ENCODE measurements around the gene ERICH4.
"Not testable (repeated sequence)": the region's sequence is repeated elsewhere in the genome, so short reads cannot be mapped to it uniquely, and the experiment has no call there.

ERICH4 gene

GRCh38 chr19:41424335-41425173 lies 18.4 kb upstream of the ERICH4 start:
- no peaks in the 10 kb centered on the region for H3K36me3 Mint-ChIP-seq (ENCODE audit: low read depth)
- H3K4me3 Mint-ChIP-seq, result no peak overlapping the region

DNA sequence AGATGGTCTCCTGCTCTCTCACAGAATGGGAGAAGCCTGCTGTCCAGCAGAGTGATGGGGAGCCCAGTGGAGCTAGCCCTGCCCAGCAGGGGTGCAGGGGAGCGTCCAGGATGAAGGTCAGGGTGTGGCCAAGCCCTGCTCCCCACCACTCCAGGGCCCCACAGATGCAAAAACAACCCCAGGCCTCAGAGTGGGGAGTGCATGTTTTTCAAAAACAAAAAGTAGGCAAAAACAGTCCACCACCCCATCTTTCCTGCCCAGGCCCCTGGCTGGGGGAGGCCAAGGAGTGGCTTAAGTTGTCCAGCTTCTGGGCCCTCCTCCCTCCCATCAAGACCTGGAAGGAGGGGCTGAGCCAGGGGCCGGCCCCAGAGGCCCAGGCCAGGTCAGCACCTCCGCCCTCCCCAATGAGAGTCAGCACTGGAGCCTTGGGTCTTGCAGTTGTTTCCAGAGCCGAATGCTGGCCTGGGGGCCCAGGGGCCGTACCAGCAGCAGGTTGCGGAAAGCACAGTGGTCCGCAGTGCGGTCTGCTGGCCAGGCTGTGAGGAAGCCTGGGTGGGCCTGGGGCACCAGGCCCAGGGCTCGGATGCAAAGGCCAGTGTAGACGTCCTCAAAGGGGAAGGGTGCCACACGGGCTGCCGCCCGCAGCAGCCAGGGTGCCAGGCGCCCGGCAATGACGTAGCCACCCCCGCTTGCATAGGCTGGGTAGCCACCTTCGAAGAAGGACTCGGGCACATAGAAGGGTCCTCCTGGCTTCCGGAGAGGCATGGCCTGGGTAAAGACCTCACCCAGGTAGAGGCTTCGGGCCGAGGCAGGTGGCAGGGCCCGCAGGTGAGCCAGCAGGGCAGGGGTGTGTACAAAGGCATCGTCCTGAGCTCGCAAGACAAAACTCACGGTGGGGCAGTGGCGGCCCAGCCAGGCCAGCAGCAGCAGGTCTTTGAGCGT lies 17.5 kb upstream of the ERICH4 start:
- Mint-ChIP-seq H3K36me3 (ENCODE audit: low read depth) (no peaks in the 10 kb centered on the region), H3K27ac (no peak overlapping the region), H3K4me1 (peaks cover 17% of the 10 kb centered on the region), H3K27me3 (no peaks in the 10 kb centered on the region), H3K9me3 (no peaks in the 10 kb centered on the region), H3K4me3 (no peak overlapping the region)
- ATAC-seq (no peak), DNase-seq (no peak)

More at GRCh38 chr19:41424335-41425173, 18.4 kb upstream of the ERICH4 start:
- Mint-ChIP-seq H3K27me3 (no peaks in the 10 kb centered on the region), H3K9me3 (no peaks in the 10 kb centered on the region), H3K4me1 (peaks cover 17% of the 10 kb centered on the region), H3K27ac (no peak overlapping the region)
- DNase-seq (no peak), ATAC-seq (no peak)

- H3K4me1 Mint-ChIP-seq, result peaks cover 17% of the 10 kb centered on the region
- H3K27ac Mint-ChIP-seq, result no peak overlapping the region
- H3K36me3 Mint-ChIP-seq (ENCODE audit: low read depth), result peaks cover 4% of the 10 kb centered on the region
- H3K4me3 Mint-ChIP-seq, result no peak overlapping the region
- H3K9me3 Mint-ChIP-seq, result no peaks in the 10 kb centered on the region
- DNase-seq (no peak), ATAC-seq (no peak)
- no peaks in the 10 kb centered on the region for H3K27me3 Mint-ChIP-seq
Observed at GRCh38 chr19:41426116-41426841, 16.7 kb upstream of the ERICH4 start.

- Mint-ChIP-seq H3K36me3 (ENCODE audit: low read depth) (peaks cover 8% of the 10 kb centered on the region), H3K27ac (peak within 1 kb of the TSS; percentile 82), H3K27me3 (no peaks in the 10 kb centered on the region), H3K4me3 (peak within 1 kb of the TSS; percentile 69), H3K9me3 (no peaks in the 10 kb centered on the region), H3K4me1 (peaks cover 17% of the 10 kb centered on the region)
- ATAC-seq (peak; percentile 56), DNase-seq (peak; percentile 56)
Observed at GRCh38 chr19:41426952-41427646, 15.9 kb upstream of the ERICH4 start, which contains the start of gene B3GNT8. Gene B3GNT8, minus strand, starts transcription at chr19:41427374. Its CDS starts 596 bp downstream, at chr19:41426778.

- H3K4me1 Mint-ChIP-seq, result peaks cover 17% of the 10 kb centered on the region
- no peaks in the 10 kb centered on the region for H3K9me3 Mint-ChIP-seq
- ATAC-seq, result peak; percentile 57
- DNase-seq, result peak; percentile 38
- H3K4me3 Mint-ChIP-seq, result peak overlapping the region; percentile 69
- peaks cover 11% of the 10 kb centered on the region for H3K36me3 Mint-ChIP-seq (ENCODE audit: low read depth)
- no peaks in the 10 kb centered on the region for H3K27me3 Mint-ChIP-seq
- H3K27ac Mint-ChIP-seq, result peak overlapping the region; percentile 82
Observed at GRCh38 chr19:41427647-41428480, 15.1 kb upstream of the ERICH4 start.

DNA sequence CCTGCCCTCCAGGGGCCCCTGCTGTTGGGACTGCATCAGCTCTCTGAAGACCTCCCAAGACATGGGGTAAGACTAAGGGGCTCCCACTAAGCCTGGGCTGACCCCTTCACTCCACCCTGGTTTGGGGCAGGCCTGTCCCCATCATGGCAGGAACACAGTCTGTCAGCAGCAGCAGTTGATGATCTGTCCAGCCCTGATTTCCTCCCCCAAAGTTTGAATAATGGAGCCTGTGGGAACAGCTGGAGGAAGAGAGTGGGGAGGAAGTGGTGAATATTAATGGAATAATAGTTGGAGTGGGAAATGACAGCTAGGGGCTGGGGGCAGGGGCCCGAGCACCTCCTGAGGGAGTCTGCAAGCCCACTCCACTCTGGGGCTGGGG lies 14.5 kb upstream of the ERICH4 start:
- no peak overlapping the region for H3K27ac Mint-ChIP-seq
- peak overlapping the region; percentile 38 for H3K4me3 Mint-ChIP-seq
- DNase-seq, result no peak
- ATAC-seq, result peak; percentile 4
- H3K9me3 Mint-ChIP-seq, result no peaks in the 10 kb centered on the region
- H3K36me3 Mint-ChIP-seq (ENCODE audit: low read depth), result peaks cover 11% of the 10 kb centered on the region
- no peaks in the 10 kb centered on the region for H3K27me3 Mint-ChIP-seq
- H3K4me1 Mint-ChIP-seq, result peaks cover 17% of the 10 kb centered on the region

DNA sequence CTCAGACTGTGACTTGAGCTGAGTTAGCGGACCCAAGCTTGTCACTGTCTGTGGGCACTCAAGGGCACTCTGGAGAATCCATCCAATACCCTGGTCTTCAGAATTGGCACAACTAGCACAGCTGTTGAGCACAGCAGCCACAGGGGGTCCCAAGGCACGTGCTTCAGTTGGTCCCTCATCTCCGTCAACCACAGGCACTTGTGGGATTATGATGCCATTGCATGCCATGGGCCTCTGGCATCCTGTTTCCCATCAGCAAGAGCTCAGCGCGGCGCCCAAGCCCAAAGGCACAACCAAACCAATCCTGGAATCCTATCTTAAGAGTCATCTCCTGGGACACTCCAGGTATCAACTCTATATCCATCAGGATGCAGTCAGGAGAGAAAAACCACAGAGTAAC lies 12.0 kb upstream of the ERICH4 start:
- Mint-ChIP-seq H3K4me3 (no peak overlapping the region), H3K27me3 (no peaks in the 10 kb centered on the region), H3K9me3 (no peaks in the 10 kb centered on the region), H3K27ac (no peak overlapping the region), H3K36me3 (ENCODE audit: low read depth) (peaks cover 14% of the 10 kb centered on the region), H3K4me1 (peaks cover 19% of the 10 kb centered on the region)
- ATAC-seq (no peak), DNase-seq (no peak)

DNA sequence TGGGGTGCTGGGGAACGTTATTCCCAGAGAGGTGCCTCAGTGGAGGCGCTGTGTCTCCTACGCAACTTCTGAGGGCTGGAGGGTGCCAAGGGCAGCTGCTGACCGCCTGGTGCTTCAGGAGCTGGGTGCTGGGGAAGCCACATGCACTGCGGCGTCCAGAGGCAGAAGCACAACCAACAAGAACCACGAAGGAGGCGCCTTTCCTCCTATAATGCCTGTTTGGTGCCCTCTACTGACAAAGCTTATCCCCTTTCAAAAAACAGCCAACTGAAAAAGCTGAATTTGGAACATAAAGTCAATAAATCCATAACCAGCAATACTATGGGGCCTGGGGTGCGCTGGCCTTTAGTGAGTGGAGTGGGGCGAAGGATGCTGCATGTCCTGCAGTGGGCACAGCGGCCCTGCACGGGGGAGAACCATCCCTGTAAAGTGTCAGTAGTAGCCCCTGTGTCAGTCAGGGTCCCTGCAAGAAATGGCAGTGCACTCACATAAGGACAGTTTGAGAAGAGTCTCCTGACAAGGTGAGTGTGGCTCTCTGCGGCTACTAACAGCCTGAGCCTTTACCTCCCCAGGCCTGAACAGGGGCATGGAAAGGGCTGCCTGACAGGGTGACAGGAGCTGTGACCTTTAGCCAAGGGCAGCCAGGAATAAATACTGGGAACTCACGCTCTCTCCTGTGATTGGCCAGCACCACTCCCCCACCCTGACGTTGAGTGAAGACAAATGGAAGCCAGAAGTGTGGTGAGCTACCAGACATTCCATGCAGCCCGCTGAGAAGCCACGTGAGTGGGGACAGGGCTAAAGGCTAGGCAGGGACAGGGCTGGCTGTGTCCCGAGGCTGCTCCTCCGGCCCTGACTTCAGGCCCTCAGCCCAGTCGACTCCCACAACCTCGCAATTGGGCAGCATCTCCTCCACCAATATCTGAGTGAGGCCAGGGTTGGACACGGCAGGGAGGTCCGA lies 11.2 kb upstream of the ERICH4 start:
- DNase-seq, result no peak
- Mint-ChIP-seq H3K27ac (no peak overlapping the region), H3K4me3 (no peak overlapping the region), H3K9me3 (no peaks in the 10 kb centered on the region), H3K36me3 (ENCODE audit: low read depth) (peaks cover 14% of the 10 kb centered on the region), H3K4me1 (peaks cover 19% of the 10 kb centered on the region), H3K27me3 (no peaks in the 10 kb centered on the region)
- ATAC-seq, result no peak

GRCh38 chr19:41433171-41433570 lies 9.8 kb upstream of the ERICH4 start:
- no peak overlapping the region for H3K27ac Mint-ChIP-seq
- no peak for ATAC-seq
- H3K4me1 Mint-ChIP-seq, result peaks cover 13% of the 10 kb centered on the region
- H3K9me3 Mint-ChIP-seq, result no peaks in the 10 kb centered on the region
- no peaks in the 10 kb centered on the region for H3K27me3 Mint-ChIP-seq
- DNase-seq, result no peak
- peaks cover 18% of the 10 kb centered on the region for H3K36me3 Mint-ChIP-seq (ENCODE audit: low read depth)
- H3K4me3 Mint-ChIP-seq, result no peak overlapping the region

DNA sequence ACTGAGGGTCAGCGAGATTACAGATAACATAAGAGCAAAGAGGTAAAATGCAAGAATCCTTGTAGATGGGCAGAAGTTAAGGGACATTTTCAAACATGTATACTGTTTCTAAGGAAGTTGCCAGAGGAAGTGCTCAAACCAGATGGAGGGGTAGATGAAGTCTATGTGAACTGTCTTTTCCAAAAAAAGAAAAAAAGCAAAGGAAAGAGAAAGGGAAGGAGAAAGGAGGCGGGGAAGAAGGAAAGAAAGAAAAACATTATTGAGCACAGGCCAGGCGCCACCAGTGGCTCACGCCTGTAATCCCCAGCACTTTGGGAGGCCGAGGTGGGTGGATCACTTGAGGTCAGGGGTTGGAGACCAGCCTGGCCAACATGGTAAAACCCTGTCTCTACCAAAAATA lies 8.5 kb upstream of the ERICH4 start:
- Mint-ChIP-seq H3K36me3 (ENCODE audit: low read depth) (peaks cover 21% of the 10 kb centered on the region), H3K9me3 (no peaks in the 10 kb centered on the region)
- DNase-seq, result no peak

DNA sequence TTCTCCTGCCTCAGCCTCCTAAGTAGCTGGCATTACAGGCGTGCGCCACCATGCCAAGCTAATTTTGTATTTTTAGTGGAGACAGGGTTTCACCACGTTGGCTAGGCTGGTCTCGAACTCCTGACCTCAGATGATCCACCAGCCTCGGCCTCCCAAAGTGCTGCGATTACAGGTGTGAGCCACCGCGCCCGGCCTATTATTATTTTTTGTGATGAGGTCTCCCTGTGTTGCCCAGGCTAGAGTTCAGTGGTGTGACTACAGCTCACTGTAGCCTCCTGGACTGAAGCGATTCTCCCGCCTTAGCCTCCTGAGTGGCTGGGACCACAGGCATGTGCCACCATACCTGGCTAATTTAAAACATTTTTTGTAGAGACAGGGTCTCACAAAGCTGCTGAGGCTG lies 7.6 kb upstream of the ERICH4 start:
- not testable (repeated sequence) for ATAC-seq, DNase-seq, H3K27ac Mint-ChIP-seq, H3K27me3 Mint-ChIP-seq, H3K9me3 Mint-ChIP-seq, H3K4me3 Mint-ChIP-seq
- Mint-ChIP-seq H3K36me3 (ENCODE audit: low read depth) (peaks cover 21% of the 10 kb centered on the region), H3K4me1 (peaks cover 16% of the 10 kb centered on the region)

More for the DNA sequence above, 8.5 kb upstream of the ERICH4 start:
- H3K4me3 Mint-ChIP-seq, result no peak overlapping the region
- H3K27me3 Mint-ChIP-seq, result no peaks in the 10 kb centered on the region
- peaks cover 12% of the 10 kb centered on the region for H3K4me1 Mint-ChIP-seq
- no peak for ATAC-seq
- no peak overlapping the region for H3K27ac Mint-ChIP-seq

GRCh38 chr19:41435936-41436673 lies 6.9 kb upstream of the ERICH4 start:
- no peak overlapping the region for H3K4me3 Mint-ChIP-seq
- no peak for ATAC-seq
- peaks cover 18% of the 10 kb centered on the region for H3K36me3 Mint-ChIP-seq (ENCODE audit: low read depth)
- H3K27ac Mint-ChIP-seq, result no peak overlapping the region
- peaks cover 16% of the 10 kb centered on the region for H3K4me1 Mint-ChIP-seq
- DNase-seq, result no peak
- no peaks in the 10 kb centered on the region for H3K9me3 Mint-ChIP-seq
- H3K27me3 Mint-ChIP-seq, result no peaks in the 10 kb centered on the region

Data from activated naive CD8-positive, alpha-beta T cell treated with anti-CD3 and anti-CD28 coated beads, Interleukin-2, amount 50 U/mL, for 24 hours (primary cell).